HG02763 (cell line): ENCODE results near the gene NID1.

Experiments
- ATAC-seq: cut with Tn5 transposase; IDR thresholded peaks from one replicate; pipeline ENCODE4 v1.9.1; 2021; ENCODE audit warnings: mild to moderate bottlenecking, moderate library complexity; ENCODE audit not compliant: unreplicated experiment

NID1 gene

GRCh38 chr1:236069796-236070195 lies 4.9 kb upstream of the NID1 start:
- no peak for ATAC-seq

- no peak for ATAC-seq
Observed at GRCh38 chr1:236067854-236068454, 3.1 kb upstream of the NID1 start.

GRCh38 chr1:236066828-236067386 lies 2.0 kb upstream of the NID1 start:
- ATAC-seq: peak; percentile 78

GRCh38 chr1:236066054-236066453 lies 1.2 kb upstream of the NID1 start:
- ATAC-seq: no peak

- ATAC-seq: no peak
Observed at GRCh38 chr1:236065509-236066005, 667 bp upstream of the NID1 start.

- no peak for ATAC-seq
Observed at GRCh38 chr1:236063919-236064673, 794 bp downstream of the NID1 start.

GRCh38 chr1:236063551-236063918 lies 1.4 kb downstream of the NID1 start:
- no peak for ATAC-seq

GRCh38 chr1:236060286-236060685 lies 4.6 kb downstream of the NID1 start:
- no peak for ATAC-seq

- no peak for ATAC-seq
Observed at GRCh38 chr1:236059011-236059410, 5.9 kb downstream of the NID1 start.

GRCh38 chr1:236058141-236058934 lies 6.6 kb downstream of the NID1 start:
- peak; percentile 79 for ATAC-seq

- ATAC-seq: no peak
Observed at GRCh38 chr1:236057546-236057945, 7.3 kb downstream of the NID1 start.

- no peak for ATAC-seq
Observed at GRCh38 chr1:236052232-236052993, 12.5 kb downstream of the NID1 start.

GRCh38 chr1:236051242-236051791 lies 13.6 kb downstream of the NID1 start:
- no peak for ATAC-seq

GRCh38 chr1:236045771-236046170 lies 19.1 kb downstream of the NID1 start:
- ATAC-seq: no peak

GRCh38 chr1:236044341-236044740 lies 20.5 kb downstream of the NID1 start:
- ATAC-seq: no peak

- no peak for ATAC-seq
Observed at GRCh38 chr1:236041631-236042618, 23.0 kb downstream of the NID1 start.

- ATAC-seq: no peak
Observed at GRCh38 chr1:236039740-236040685, 24.9 kb downstream of the NID1 start.

GRCh38 chr1:236038034-236038433 lies 26.9 kb downstream of the NID1 start:
- ATAC-seq: no peak
